PC-9 (cell line): Measurements from ENCODE around the gene ACOXL.

Experiments used
- EZH2 ChIP-seq: fragments of 200-600 bp; sonication (generic); IDR thresholded peaks from 2 replicates; pipeline ENCODE4 v1.8.0; 2017; ENCODE audit warnings: antibody characterized with exemption, low read depth
- TF ChIP-seq, protein P1 (sequence below): fragments of 200-600 bp; sonication (generic); conservative IDR thresholded peaks from 2 replicates; pipeline ENCODE4 v1.6.1; 2017; ENCODE audit warnings: mixed run types, antibody characterized with exemption, mild to moderate bottlenecking, moderate library complexity

- TF ChIP-seq, protein P1, sequence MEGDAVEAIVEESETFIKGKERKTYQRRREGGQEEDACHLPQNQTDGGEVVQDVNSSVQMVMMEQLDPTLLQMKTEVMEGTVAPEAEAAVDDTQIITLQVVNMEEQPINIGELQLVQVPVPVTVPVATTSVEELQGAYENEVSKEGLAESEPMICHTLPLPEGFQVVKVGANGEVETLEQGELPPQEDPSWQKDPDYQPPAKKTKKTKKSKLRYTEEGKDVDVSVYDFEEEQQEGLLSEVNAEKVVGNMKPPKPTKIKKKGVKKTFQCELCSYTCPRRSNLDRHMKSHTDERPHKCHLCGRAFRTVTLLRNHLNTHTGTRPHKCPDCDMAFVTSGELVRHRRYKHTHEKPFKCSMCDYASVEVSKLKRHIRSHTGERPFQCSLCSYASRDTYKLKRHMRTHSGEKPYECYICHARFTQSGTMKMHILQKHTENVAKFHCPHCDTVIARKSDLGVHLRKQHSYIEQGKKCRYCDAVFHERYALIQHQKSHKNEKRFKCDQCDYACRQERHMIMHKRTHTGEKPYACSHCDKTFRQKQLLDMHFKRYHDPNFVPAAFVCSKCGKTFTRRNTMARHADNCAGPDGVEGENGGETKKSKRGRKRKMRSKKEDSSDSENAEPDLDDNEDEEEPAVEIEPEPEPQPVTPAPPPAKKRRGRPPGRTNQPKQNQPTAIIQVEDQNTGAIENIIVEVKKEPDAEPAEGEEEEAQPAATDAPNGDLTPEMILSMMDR, result no peak
- TF ChIP-seq EZH2, result no peak
These were observed 174.4 kb downstream of the ACOXL start for GRCh38 chr2:110906613-110907298.
